NCI-H460 (cell line): Measurements from ENCODE around the gene SAP30BP. TPM values are rescaled to one million over a fixed set of nuclear protein-coding genes. Genes with fewer than 3 reads are reported as not detected.
"Not testable (repeated sequence)": the region's sequence is repeated elsewhere in the genome, so short reads cannot be mapped to it uniquely, and the experiment has no call there.

ENCODE experiments used
- DNase-seq: peaks from one replicate; pipeline ENCODE4 v3.0.0-alpha.2; 2016; ENCODE audit warnings: low read depth; ENCODE audit errors: extremely low read depth
- total RNA-seq: library from RNA; depleted of rRNA; stranded (reverse); fragments of >200 nt; shearing (Covaris generic); gene quantifications from 2 replicates; pipeline ENCODE4 v1.2.3, GENCODE V29; 2014

The SAP30BP gene
- total RNA-seq, 1 experiment from 2014 or later = 57.3 TPM

DNA sequence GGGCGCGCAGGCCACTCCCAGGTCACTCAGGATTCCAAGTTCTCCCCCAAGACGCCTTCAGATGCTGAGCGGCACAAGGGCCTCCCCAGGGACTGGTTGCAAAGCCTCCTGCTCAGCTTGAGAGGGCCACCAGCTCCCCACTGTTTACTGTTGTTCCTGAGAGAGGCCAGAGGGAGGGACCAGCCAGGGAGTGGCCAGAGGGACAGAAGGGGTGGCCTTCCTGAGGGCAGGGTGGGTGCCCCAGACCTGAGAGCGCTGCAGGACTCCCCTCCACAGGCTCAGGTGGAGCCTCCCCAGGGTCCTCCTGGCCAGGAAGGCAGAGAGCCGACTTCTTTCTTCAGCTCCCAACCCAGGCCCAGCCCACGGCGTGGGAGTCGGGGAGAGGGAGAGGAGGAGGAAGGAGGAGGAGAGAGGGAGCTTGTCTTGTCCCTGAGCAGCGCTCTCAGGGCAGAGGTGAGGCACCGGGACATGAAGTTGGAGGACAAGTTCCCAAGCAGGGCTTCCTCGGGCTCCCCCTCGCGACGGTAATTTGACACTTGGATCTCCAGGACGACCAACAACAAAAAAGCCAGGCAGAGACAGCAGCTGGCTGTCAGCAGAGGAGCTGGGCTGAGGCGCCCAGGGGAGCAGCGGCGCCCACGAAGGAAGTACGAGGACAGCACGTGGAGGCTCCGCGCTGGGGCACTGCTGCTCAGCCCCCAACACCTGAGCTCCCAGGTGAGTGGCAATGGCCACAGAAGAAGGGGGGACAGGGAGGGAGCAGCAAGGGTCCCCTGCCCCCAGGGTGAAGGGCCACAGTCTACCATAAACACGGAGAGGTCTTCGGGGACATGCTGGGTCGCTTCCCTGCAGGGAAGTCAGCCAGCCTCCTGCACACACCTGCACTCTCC, 33.4 kb upstream of the SAP30BP start:
- peak; percentile 87 for DNase-seq

DNA sequence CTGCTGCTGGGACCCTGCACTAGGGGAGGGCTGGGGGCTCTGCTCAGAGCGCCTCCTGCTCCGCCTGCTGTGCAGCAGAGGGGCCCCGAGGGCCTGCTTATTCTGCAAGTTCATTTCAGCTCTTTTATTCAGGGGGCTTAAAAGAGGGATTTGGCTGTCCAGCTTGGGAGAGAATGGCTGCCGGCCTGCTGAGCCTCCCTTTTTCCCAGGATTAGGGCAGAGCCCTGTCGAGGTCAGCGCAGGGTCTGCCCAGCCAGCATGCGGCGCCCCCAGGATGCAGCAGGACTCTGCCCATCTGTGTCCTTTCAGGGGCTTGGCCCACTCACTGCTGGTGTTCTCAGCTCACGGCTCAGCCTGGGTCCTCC, 32.8 kb upstream of the SAP30BP start:
- DNase-seq = no peak

DNA sequence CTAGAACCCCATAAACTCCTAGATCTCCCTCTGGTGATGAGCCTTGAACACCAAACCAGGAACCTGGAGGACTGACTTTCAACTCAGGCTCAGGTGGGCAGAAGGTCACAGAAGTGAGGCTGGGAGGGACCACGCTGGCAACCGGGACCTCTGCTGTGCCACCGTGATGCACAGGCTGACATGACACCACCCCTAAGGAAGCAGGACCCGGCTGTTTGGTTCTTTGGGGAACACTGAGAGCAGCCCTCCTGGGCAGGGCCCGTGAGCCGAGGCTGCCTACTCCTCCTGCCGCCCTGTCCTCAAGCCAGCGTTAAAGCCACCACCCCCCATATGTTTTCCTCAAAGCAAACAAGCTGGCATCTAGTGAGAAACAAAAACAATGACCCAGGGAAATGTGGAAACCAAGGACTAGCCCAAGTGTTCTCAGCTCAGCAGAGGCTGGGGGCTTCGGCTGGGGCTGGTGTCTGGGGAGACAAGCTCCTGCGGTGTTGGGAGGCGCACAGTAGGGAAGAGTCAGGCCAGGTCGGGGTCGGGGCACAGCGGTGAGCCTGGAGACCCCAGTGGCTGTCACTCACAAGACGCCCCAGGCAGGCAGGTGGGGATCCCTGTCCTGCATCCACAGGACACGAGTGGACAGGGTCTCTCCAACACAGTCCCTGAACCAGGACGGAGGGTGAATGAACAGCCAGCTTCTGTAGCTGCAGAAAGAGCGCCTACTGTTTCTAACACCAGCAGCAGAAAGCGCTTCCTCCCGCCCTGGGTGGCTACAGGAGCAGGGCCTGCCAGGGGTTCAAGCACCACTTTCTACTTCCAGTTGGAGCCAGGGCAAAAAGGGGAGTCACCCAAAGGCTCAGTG, 32.2 kb upstream of the SAP30BP start:
- DNase-seq = no peak

DNA sequence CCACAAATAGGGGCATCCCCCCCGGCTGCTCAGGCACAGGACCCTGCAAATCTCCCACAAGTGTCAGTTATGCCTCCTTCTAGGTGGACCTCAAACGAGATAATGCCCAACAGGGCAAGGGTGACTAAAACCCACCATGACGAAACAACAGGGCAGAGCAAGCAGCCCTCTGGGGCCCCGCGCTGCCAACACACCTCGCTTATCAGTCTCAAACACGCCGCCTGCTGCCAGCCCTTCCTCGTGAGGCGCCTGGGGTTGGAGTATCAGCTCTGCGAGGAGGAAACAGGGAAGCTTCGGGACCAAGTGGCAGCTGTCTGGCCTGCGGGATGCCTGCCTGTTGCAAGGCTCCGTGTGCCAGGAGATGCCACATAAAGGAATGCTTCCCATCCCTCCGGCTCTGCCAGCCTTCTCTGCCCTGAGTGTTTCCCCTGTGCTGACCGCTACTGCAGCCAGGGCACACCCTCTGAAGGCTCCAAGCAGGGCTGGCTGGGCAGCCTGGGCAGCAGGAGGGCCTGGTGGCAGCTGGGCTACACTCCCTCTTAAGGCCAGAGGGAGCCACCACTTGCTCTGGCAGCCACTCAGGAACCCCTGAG, 31.4 kb upstream of the SAP30BP start:
- DNase-seq = no peak

DNA sequence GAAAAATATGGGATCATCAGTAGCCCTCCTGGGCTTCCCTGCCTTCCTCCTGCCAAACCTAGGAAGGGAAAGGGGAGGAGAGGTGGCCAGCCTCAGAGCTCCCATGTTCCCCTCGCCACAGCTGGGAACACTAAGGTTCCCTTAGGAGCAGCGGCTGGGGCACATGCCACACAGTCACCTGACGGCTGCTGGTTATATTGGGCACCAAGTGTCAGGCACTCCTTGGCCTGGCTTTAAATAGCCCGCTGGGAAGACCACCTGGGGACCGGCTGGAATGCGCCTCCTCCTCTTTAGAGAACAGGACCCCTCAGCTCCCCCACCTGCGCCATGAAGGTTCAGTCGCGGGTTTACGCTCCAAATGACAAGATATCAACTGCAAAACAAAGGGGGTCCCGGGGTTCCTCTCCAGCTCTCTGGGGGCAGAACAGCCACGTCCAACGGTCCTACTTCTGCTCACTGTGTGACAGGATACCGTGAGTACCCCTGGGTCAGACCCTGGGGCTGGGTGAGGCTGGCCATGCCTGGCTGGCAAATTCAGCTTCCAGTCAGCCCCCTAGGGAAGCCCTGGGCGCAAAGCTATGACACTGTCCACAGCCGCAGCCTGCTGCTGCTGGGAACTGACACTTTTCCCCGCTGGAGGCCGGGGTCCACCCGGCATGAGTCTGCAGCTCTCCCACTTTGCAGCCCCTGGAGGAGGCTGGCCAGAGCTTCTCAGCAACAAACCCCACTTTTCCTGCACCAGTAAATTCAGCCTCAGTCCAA, 30.6 kb upstream of the SAP30BP start:
- DNase-seq = no peak

DNA sequence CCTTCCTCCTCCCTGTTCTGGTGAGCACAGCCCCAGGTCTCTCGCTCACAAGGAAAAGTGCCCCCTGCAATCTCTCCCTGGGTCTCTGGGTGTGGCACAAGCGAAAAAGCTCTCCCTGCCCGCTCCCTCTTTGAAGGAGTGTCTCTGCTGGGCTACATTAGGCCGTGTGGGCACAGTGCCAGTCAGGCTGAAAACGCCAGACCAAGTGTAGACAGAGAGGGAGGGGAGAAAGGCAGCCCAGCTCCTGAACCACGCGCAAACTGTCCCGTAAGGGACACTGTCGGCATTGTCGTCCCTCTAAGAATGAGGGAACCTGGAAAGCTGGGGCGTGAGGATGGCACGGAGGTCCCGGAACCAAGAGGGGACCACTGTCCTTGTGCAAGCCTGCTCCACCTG, 30.0 kb upstream of the SAP30BP start:
- DNase-seq = no peak

DNA sequence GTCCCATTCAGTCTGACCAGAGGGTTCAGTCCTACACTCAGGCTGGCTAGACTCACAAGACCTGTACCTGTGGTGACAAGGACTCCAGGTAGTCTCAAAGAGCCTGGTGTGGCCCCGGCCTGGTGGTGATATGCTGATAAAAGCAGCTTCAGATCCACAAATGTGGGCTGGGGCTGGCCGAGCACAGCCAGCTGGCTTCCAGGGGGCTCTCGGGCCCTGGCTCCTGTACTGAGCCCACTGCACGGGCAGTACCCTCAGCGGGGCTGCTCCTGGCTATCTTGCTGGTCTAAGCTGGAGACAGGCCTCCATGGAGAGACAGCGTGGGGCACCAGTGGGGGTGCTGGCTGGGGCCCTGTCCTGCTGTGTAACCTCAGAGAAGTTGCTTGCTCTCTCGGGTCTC, 29.6 kb upstream of the SAP30BP start:
- no peak for DNase-seq

DNA sequence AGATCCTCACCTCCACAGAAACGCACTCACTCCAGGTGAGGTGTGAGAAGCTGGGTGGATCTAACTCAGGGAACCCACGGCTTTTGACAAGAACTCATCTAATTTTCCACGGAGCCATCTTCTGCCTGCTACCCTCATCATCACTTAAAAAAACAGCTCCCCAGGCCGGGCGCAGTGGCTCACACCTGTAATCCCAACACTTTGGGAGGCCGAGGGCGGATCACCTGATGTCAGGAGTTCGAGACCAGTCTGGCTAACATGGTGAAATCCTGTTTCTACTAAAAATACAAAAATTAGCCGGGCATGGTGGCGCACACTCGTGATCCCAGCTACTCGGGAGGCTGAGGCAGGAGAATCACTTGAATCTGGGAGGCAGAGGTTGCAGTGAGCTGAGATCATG, 29.1 kb upstream of the SAP30BP start:
- DNase-seq = not testable (repeated sequence)

DNA sequence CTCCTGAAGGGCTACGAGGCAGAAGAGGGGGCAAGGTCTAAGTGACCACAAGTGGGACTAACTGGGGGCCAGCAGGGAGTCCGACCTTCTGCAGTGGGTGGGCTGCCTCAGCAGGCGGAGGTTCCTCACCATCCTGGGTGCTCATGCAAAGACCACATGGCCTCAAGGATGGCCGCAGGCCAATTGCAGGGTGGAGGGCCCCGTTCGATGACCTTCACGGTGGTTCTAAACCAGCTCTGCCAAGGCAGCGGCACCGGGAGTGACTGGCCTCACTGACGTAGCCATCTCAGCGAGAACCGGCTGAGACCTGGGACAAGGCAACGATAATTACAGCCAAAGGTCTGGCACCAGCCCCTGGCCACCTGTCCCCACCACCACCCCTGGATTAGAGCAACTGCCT, 28.2 kb upstream of the SAP30BP start:
- no peak for DNase-seq

DNA sequence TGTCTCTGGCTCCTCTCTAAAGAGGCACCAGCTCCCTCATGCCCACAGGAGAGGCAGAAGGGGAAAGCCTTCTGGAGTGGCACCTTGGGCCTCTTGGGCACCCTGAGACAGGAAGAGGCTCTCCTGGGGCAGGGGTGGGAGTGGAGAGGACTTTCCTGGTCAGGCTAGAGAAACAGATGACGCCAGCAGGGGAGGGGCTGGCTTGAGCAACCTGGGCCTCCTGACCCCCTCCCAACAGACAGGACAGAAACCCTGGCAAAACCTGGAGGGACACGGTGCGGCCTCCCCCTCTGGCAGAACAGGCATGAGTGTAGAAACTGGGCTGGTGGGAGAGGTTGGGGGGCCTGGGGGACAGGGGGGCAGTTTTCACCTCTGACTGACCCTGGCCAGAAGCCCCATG, 27.8 kb upstream of the SAP30BP start:
- DNase-seq = no peak

DNA sequence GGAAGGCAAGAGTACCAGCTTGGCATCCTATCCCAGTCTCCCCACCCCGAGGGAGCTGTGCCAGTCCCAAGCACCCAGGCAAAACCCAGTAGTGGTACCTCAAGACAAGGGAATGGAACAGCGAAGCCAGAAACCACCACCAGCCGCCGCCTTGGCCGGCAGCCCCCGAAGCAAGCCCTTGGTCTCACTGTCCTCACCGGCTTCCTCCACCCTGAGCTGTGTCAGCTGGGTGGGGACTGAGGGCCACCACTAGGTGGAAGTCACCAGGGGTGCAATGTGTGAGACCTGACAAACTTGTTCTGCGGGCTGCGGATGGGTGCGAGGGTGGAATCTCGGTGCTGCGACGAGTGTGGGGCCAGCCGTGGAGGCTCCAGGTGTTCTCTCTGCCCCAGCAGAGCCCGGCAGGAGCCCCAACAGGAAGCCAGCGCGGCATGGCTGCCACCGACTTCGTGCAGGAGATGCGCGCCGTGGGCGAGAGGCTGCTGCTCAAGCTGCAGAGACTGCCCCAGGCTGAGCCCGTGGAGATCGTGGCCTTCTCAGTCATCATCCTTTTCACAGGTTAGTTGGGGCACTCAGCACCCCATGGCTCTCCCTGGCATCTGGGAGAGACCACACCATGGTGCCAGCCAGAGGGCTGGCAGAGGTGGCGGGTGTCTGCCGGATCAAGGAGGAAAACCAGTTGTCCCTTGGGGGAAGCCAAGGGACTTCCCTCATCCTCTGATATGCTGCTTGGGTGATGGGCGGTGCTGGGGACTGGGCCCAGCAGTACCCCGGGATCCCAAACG, 27.2 kb upstream of the SAP30BP start:
- DNase-seq = no peak

DNA sequence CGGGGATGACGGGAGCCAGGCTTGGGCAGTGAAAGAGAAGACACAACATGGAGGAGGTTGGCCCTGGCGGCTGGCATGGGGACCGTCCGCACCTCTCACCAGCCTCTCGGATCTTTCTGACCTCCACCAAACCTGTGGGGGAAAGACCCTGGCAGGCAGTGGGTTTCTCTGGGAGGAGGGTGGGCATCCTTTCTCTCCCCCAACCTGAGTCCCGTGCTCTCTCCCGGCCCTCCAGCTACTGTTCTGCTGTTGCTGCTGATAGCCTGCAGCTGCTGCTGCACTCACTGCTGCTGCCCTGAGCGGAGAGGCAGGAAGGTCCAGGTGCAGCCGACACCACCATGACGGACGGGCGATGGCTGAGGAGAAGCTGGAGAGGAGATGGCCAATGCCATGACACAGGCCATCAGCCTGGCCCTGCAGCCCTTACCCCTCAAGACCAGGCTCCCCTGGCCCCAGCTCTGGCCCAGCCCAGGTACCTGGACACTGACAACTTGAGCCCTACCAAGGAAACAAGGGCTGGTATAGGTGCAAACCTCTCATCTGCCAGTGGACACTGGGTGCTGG, 26.5 kb upstream of the SAP30BP start:
- DNase-seq = no peak

DNA sequence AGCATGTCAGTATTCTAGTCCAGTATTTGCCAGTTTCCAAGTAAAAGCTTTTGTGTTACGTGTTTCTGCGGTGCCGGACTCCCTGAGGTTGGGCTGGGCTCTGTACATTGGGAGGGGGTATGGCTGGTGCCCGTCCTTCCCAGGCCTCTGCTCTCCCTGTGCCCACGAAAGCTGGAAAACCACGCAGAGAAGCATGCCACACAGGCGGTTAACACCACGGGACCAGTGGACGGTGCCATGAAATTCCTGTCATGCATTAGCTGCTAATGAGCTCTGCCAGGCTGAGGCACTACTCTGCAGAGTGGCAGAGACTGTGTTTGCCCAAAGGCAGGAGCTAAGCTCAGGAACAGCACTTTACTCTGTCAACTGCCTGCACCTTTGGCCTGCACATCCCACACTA, 25.8 kb upstream of the SAP30BP start:
- DNase-seq = no peak

DNA sequence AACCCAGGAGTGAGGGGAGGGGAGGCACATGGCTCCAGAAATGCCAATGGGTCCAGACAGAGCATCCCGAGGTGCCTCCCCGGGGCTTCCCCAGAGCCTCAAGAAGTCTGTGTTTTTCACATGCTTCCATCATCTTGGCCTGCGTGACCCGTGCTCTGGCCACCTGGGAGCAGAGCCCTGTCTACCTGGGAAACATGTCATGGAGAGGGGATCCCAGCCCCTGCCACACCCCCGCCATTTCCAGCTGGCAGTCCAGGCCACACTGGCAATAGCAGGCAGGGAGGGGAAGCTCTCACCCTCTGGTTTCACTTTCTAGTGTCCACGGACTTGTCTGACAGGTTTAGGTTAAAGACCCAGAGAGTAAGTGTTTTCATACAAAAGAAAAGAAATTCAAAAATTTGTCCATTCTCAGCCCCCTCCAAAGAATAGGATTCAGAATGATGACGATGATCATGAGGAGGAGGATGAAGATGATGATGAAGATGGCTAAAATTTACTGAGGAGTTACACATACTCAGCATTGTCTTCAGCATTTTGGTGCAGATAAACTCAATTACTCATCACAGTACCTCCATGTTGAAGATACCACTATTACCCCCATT, 24.9 kb upstream of the SAP30BP start:
- no peak for DNase-seq

DNA sequence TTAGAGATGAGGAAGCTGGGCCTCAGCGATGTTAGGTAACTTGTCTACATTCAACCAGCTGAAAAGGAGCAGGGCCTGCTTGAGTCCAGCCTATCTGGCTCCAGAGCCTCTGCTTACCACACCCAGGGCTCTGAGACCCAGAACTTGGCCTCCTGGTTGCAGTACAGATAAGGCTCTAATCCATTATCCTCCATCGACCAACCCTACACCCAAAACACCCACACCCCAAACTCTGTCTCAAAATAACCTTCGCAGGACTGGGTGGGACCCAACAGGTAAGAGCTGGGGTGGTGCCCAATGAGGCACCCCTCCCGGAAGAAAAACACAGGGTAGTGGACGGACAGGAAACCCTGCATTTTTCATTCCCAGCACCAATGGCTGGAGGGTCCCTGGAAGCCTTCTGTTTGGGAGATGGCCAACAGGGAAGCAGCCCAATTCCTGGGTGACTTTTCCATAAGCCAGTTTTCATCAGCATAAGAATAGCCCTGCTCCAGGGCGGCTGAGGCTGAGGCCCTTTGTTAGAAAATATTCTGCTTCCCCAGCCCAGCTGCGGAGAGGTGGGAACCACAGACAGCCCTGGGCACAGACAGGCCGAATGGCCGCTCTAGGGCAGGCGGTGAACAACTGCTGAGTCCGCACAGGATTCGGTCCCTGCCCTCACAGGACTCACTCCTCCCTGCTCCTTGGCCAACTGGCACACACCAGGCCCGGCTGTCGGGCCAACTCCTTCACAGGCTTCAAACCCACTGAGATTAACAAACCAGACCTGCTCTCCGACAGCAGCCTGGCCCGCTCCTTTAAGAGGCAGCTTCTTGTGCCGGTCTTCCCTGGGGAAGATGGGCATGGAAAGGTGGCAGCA, 24.1 kb upstream of the SAP30BP start:
- DNase-seq = no peak

DNA sequence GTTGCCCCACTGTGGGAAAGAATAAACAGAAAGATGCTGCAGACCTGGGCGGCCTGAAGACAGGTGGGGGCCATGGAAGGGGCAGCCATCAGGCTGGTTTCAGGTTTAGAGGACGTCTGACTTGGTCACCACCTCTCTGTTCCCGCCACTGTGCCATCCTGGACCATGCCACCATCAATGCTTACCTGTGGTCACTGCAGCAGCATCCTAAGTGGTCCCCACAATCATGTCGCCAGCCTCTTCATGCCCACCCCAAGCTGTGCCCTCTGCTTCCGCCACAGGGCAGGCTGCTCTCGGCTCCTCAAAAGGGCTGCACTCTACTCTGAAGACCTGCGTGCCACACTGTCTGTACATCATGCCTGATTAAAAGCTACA, 23.5 kb upstream of the SAP30BP start:
- no peak for DNase-seq

DNA sequence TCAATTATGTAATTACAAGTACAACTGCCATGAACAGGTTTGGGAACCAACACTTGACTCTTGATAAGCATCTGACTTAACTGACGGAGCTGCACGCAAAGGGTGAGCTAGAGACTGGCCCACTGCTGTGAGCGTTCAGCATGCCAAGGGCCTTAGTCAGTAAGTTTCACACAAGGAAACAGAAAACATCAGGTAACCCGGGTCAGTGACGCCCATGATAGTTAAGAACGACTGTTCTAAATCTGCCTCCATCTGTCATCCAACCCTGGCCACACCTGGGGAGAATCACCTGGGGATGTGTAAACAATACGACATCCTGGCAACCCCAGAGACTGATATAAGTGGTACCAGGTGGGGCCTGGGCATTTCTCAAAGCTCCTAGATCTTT, 21.6 kb upstream of the SAP30BP start:
- DNase-seq = no peak

DNA sequence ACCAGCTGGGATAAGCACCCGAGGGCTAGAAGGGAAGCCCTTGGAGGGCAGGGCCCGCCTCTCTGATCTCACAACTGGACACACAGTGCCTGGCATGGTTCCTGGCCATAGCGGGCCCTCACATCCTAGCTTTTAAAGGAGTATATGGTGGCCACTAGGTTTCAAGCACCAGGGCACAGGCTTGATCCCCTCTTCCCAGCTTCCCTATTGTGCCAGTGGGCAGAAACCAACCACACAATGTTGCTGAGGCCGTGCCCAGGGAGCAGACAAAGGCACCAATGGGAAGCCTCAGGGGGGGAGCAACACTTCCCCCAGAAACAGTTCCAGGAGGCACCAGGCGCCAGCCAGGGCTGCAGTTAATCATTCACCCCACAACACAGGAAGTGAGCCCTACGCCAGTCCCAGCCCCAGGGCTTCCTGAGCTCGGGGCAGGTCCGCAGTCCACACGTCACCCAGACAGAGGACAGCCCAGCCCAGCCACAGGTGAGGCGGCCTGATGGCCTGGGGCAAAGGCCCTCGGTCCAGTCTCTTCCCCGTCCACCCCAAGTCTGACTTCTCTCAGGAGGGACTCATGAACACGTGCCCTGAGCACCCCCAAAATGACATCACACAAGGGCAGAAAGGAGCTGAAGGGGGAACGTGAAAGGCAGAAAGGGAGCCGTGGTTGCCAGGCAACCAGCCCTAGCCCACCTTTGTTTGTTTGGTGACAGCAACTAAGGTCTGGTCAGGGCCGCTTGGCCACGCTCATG, 21.1 kb upstream of the SAP30BP start:
- DNase-seq = no peak
